ENCODE results near the gene RAD18. TPM values are rescaled to one million over a fixed set of nuclear protein-coding genes. Genes with fewer than 3 reads are reported as not detected.

Gene RAD18
- total RNA-seq, 4 donors from 2014 or later: 5.3 to 17.6 (median 11.6) TPM

- no peak overlapping the region for H3K27ac ChIP-seq
- intact Hi-C loops (cut with DNase I; ENCODE audit: low total_unique reads): no loop called here
- no peak for TF ChIP-seq CTCF (IDR thresholded peaks at IDR 0.05)
- no peak for TF ChIP-seq POLR2A (IDR thresholded peaks at IDR 0.05)
- no peaks in the 10 kb centered on the region for H3K27me3 ChIP-seq
- no peak overlapping the region for H3K4me3 ChIP-seq
- no peaks in the 10 kb centered on the region for H3K9me3 ChIP-seq
- H3K4me1 ChIP-seq: no peaks in the 10 kb centered on the region
- no peaks in the 10 kb centered on the region for H3K36me3 ChIP-seq
- DNase-seq: no peak
Observed at GRCh38 chr3:8968375-8968882, 5.2 kb upstream of the RAD18 start.

GRCh38 chr3:8967553-8967952 lies 4.3 kb upstream of the RAD18 start:
- TF ChIP-seq POLR2A (IDR thresholded peaks at IDR 0.05): no peak
- no peak for TF ChIP-seq CTCF (IDR thresholded peaks at IDR 0.05)
- DNase-seq: no peak
- no peaks in the 10 kb centered on the region for H3K4me1 ChIP-seq

GRCh38 chr3:8966820-8967348 lies 3.6 kb upstream of the RAD18 start:
- Histone ChIP-seq H3K4me1 (no peaks in the 10 kb centered on the region), H3K27me3 (no peaks in the 10 kb centered on the region), H3K4me3 (no peak overlapping the region), H3K36me3 (no peaks in the 10 kb centered on the region), H3K27ac (no peak overlapping the region), H3K9me3 (no peaks in the 10 kb centered on the region)
- intact Hi-C loops (cut with DNase I; ENCODE audit: low total_unique reads): no loop called here
- TF ChIP-seq CTCF (IDR thresholded peaks at IDR 0.05) (no peak), POLR2A (IDR thresholded peaks at IDR 0.05) (no peak)
- no peak for DNase-seq

More at GRCh38 chr3:8967553-8967952, 4.3 kb upstream of the RAD18 start:
- H3K36me3 ChIP-seq: no peaks in the 10 kb centered on the region
- intact Hi-C loops (cut with DNase I; ENCODE audit: low total_unique reads): no loop called here
- H3K27ac ChIP-seq: no peak overlapping the region
- no peak overlapping the region for H3K4me3 ChIP-seq
- H3K9me3 ChIP-seq: no peaks in the 10 kb centered on the region
- no peaks in the 10 kb centered on the region for H3K27me3 ChIP-seq

GRCh38 chr3:8966150-8966819 lies 3.0 kb upstream of the RAD18 start:
- H3K27ac ChIP-seq: no peak overlapping the region
- no peak for TF ChIP-seq CTCF (IDR thresholded peaks at IDR 0.05)

More at GRCh38 chr3:8966150-8966819, 3.0 kb upstream of the RAD18 start:
- intact Hi-C loops (cut with DNase I; ENCODE audit: low total_unique reads): no loop called here
- H3K4me3 ChIP-seq: no peak overlapping the region
- no peaks in the 10 kb centered on the region for H3K4me1 ChIP-seq
- no peaks in the 10 kb centered on the region for H3K36me3 ChIP-seq
- H3K27me3 ChIP-seq: no peaks in the 10 kb centered on the region
- no peak for DNase-seq
- H3K9me3 ChIP-seq: no peaks in the 10 kb centered on the region
